Fibroblast of mammary gland (primary cell): ENCODE data around the gene MBP.

Source experiments
- DNase-seq: peaks from one replicate; pipeline ENCODE4 v3.0.0-alpha.2; 2010; ENCODE audit warnings: low read depth
- H3K4me3 ChIP-seq: 2 replicates; pipeline ENCODE4 v1.5.1; 2011; ENCODE audit warnings: low read depth, mild to moderate bottlenecking, low read length, moderate library complexity; ENCODE audit not compliant: control insufficient read depth
- CTCF ChIP-seq: conservative IDR thresholded peaks from 2 replicates; pipeline ENCODE4 v1.5.1; 2011; ENCODE audit warnings: low read depth, low read length, inconsistent platforms; ENCODE audit not compliant: control insufficient read depth, insufficient read depth

Gene MBP

DNA sequence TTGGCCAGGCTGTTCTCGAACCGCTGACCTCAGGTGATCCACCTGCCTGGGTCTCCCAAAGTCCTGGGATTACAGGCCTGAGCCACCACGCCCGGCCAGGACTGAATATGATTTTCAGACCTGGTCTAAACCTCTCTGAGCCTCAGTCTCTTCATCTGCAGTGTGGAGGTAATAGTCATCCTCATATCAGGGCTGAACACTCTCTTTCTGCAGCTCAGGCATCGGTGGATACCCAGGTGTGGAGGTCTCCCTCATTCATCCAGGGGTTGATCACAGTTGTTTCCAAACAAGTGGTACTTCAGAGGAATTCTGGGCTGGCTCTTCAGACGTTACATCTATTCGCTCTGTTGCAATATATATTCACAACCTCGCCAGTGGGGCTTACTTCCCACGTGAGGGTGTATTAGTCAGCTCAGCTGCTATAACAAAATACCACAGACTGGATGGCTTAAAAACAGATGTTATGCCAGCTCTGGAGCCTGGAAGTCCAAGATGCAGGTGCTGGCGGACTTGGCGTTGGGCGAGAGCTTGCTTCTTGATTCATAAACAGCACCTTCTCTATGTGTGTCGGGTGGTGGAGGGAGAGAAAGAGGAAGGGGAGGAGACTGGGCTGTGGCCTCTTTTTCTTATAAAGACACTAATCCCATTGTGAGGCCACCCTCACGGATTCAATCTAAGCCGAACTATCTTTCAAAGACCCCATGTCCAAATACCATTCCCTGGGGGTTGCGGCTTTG is 2.9 kb upstream of the MBP start:
- no peak overlapping the region for H3K4me3 ChIP-seq
- DNase-seq: no peak
- TF ChIP-seq CTCF: no peak

DNA sequence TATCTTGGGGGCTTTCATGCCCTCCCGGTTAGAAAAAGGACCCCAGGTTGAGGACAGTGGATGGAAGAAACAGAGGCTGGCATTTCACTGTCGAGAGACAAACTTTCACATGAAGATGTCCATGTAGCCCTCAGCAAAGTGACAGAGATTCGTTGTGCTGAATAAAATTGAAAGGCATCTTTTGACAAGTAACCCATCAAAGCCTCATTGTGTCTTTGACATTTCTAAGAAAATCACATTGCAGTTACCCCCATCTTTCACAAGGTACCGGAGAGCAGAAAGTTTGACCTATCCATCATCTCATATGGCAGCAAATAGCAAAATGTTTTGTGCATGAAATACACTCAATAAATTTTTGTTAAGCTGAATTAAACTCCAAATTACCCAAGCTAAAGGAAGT is 2.0 kb upstream of the MBP start:
- TF ChIP-seq CTCF: no peak
- DNase-seq: no peak
- no peak overlapping the region for H3K4me3 ChIP-seq

- no peak for DNase-seq
- H3K4me3 ChIP-seq: no peak overlapping the region
- no peak for TF ChIP-seq CTCF
These were observed 1.4 kb upstream of the MBP start for GRCh38 chr18:77133835-77134496.

DNA sequence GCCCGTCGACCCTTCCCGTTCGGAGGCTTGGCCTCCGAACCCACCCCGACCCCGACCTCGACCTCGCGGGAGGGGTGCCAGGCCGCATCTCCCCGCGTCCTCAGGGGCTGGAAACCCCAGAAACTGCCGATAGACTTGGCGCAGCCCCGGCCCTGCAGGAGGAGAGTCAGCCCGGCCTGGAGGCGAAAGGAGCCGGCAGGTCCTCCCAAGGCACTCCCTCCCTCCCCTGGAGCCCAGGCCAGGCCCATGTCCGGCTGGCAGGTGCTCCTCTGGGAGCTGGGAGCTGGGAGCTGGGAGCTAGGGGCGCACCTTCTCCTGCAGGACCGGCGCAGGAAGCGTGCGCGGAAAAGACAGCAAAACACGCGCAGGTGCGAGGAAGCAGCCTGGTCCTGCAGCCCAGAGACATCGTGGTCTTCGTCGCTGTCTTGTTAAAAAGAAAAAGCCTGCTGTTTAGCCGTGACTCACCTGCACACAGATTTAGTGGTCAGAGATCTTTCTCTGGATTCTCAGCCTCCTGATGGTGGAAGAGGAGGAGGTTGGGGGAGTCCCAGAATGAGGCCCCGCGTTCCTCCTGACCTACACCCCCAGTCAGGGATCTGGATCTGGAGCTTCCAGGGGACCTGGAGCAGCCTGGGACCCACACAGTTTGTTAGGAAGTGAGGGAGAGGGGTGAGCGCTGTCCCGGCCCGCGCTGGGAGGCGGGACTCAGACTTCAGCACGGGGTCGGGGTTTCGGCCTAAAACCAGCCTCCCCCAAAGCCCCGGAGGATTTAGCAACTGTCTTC is 660 bp upstream of the MBP start:
- no peak for DNase-seq
- peak overlapping the region; percentile 7 for H3K4me3 ChIP-seq
- TF ChIP-seq CTCF: no peak

- no peak for TF ChIP-seq CTCF
- peak overlapping the region; percentile 66 for H3K4me3 ChIP-seq
- no peak for DNase-seq
These were observed 773 bp downstream of the MBP start for GRCh38 chr18:77131652-77132368.

DNA sequence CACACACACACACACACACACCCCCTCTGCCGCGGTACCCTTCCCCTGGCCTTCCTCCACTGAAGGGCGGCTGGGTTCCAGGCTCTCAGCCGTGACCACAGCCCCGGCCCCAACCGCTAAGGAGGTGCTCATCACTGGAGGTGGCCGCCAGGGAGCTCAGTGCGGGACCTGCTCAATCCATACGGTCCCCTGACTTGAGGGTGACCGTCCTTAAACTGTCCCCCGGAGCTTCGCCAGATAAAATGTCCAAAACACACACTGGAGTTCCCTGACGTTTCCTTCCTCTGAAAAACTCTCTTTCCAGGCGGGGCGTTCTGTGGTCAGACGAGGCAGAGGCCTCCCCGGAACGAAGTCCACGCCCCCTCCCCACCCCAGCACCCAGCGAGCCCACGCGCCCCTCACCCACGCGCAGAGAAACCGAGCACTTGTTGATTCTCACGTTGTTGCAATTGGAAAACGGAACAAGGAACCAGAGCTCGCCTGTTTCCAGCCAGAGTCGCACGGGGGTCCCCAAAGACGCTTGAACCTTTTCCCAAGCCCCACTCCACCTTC is 1.4 kb downstream of the MBP start:
- peak; percentile 43 for DNase-seq
- peak overlapping the region; percentile 66 for H3K4me3 ChIP-seq
- no peak for TF ChIP-seq CTCF
